Measurements from ENCODE around the gene RDM1.

The RDM1 gene

GRCh38 chr17:35930211-35931065, at the start of gene RDM1:
Gene RDM1, minus strand, starts transcription at chr17:35930773. Its CDS starts 46 bp downstream, at chr17:35930727.
- H3K9me3 ChIP-seq (ENCODE audit: control insufficient read depth, insufficient read depth, low read length): no peaks in the 10 kb centered on the region
- H3K9ac ChIP-seq (ENCODE audit: low read depth, low read length): peak within 1 kb of the TSS; percentile 63; the same call in 1 of the 2 replicates

GRCh38 chr17:35978346-35978745, 47.8 kb upstream of the RDM1 start:
- Histone ChIP-seq H3K9ac (ENCODE audit: low read depth, low read length) (no peak overlapping the region), H3K9me3 (ENCODE audit: control insufficient read depth, insufficient read depth, low read length) (no peaks in the 10 kb centered on the region), H3K36me3 (ENCODE audit: insufficient read depth, low read length) (no peaks in the 10 kb centered on the region), H3K4me1 (ENCODE audit: insufficient read depth, low read length) (no peaks in the 10 kb centered on the region)

More at GRCh38 chr17:35930211-35931065, at the start of gene RDM1:
- H3K36me3 ChIP-seq (ENCODE audit: insufficient read depth, low read length): no peaks in the 10 kb centered on the region
- H3K4me1 ChIP-seq (ENCODE audit: insufficient read depth, low read length): peaks cover 7% of the 10 kb centered on the region

GRCh38 chr17:35977509-35977908, 46.9 kb upstream of the RDM1 start:
- Histone ChIP-seq H3K4me1 (ENCODE audit: insufficient read depth, low read length) (no peaks in the 10 kb centered on the region), H3K9ac (ENCODE audit: low read depth, low read length) (no peak overlapping the region), H3K9me3 (ENCODE audit: control insufficient read depth, insufficient read depth, low read length) (no peaks in the 10 kb centered on the region), H3K36me3 (ENCODE audit: insufficient read depth, low read length) (no peaks in the 10 kb centered on the region)

- Histone ChIP-seq H3K9me3 (ENCODE audit: control insufficient read depth, insufficient read depth, low read length) (no peaks in the 10 kb centered on the region), H3K36me3 (ENCODE audit: insufficient read depth, low read length) (no peaks in the 10 kb centered on the region), H3K4me1 (ENCODE audit: insufficient read depth, low read length) (no peaks in the 10 kb centered on the region), H3K9ac (ENCODE audit: low read depth, low read length) (no peak overlapping the region)
These were observed 43.0 kb upstream of the RDM1 start for GRCh38 chr17:35973333-35974260.

GRCh38 chr17:35972945-35973332, 42.4 kb upstream of the RDM1 start:
- Histone ChIP-seq H3K9ac (ENCODE audit: low read depth, low read length) (no peak overlapping the region), H3K4me1 (ENCODE audit: insufficient read depth, low read length) (no peaks in the 10 kb centered on the region), H3K9me3 (ENCODE audit: control insufficient read depth, insufficient read depth, low read length) (no peaks in the 10 kb centered on the region), H3K36me3 (ENCODE audit: insufficient read depth, low read length) (no peaks in the 10 kb centered on the region)

GRCh38 chr17:35972535-35972934, 42.0 kb upstream of the RDM1 start:
- Histone ChIP-seq H3K36me3 (ENCODE audit: insufficient read depth, low read length) (no peaks in the 10 kb centered on the region), H3K4me1 (ENCODE audit: insufficient read depth, low read length) (no peaks in the 10 kb centered on the region), H3K9me3 (ENCODE audit: control insufficient read depth, insufficient read depth, low read length) (no peaks in the 10 kb centered on the region), H3K9ac (ENCODE audit: low read depth, low read length) (no peak overlapping the region)

- Histone ChIP-seq H3K9ac (ENCODE audit: low read depth, low read length) (no peak overlapping the region), H3K36me3 (ENCODE audit: insufficient read depth, low read length) (no peaks in the 10 kb centered on the region), H3K9me3 (ENCODE audit: control insufficient read depth, insufficient read depth, low read length) (no peaks in the 10 kb centered on the region), H3K4me1 (ENCODE audit: insufficient read depth, low read length) (no peaks in the 10 kb centered on the region)
These were observed 41.5 kb upstream of the RDM1 start for GRCh38 chr17:35972066-35972465.

- H3K9me3 ChIP-seq (ENCODE audit: control insufficient read depth, insufficient read depth, low read length): no peaks in the 10 kb centered on the region
- no peak overlapping the region for H3K9ac ChIP-seq (ENCODE audit: low read depth, low read length)
- H3K36me3 ChIP-seq (ENCODE audit: insufficient read depth, low read length): no peaks in the 10 kb centered on the region
- no peaks in the 10 kb centered on the region for H3K4me1 ChIP-seq (ENCODE audit: insufficient read depth, low read length)
These were observed 39.2 kb upstream of the RDM1 start for GRCh38 chr17:35969558-35970380.

GRCh38 chr17:35968520-35969054, 38.0 kb upstream of the RDM1 start:
- H3K9ac ChIP-seq (ENCODE audit: low read depth, low read length): no peak overlapping the region
- H3K36me3 ChIP-seq (ENCODE audit: insufficient read depth, low read length): no peaks in the 10 kb centered on the region
- H3K9me3 ChIP-seq (ENCODE audit: control insufficient read depth, insufficient read depth, low read length): no peaks in the 10 kb centered on the region
- H3K4me1 ChIP-seq (ENCODE audit: insufficient read depth, low read length): no peaks in the 10 kb centered on the region

- Histone ChIP-seq H3K4me1 (ENCODE audit: insufficient read depth, low read length) (no peaks in the 10 kb centered on the region), H3K9me3 (ENCODE audit: control insufficient read depth, insufficient read depth, low read length) (no peaks in the 10 kb centered on the region), H3K9ac (ENCODE audit: low read depth, low read length) (no peak overlapping the region), H3K36me3 (ENCODE audit: insufficient read depth, low read length) (no peaks in the 10 kb centered on the region)
These were observed 34.7 kb upstream of the RDM1 start for GRCh38 chr17:35965272-35965671.

- Histone ChIP-seq H3K4me1 (ENCODE audit: insufficient read depth, low read length) (no peaks in the 10 kb centered on the region), H3K36me3 (ENCODE audit: insufficient read depth, low read length) (no peaks in the 10 kb centered on the region), H3K9me3 (ENCODE audit: control insufficient read depth, insufficient read depth, low read length) (no peaks in the 10 kb centered on the region), H3K9ac (ENCODE audit: low read depth, low read length) (no peak overlapping the region)
These were observed 33.1 kb upstream of the RDM1 start for GRCh38 chr17:35963663-35964062.

GRCh38 chr17:35953720-35954119, 23.1 kb upstream of the RDM1 start:
- Histone ChIP-seq H3K9ac (ENCODE audit: low read depth, low read length) (no peak overlapping the region), H3K9me3 (ENCODE audit: control insufficient read depth, insufficient read depth, low read length) (no peaks in the 10 kb centered on the region), H3K4me1 (ENCODE audit: insufficient read depth, low read length) (no peaks in the 10 kb centered on the region; the same call in 1 of the 2 replicates), H3K36me3 (ENCODE audit: insufficient read depth, low read length) (no peaks in the 10 kb centered on the region)

- Histone ChIP-seq H3K4me1 (ENCODE audit: insufficient read depth, low read length) (no peaks in the 10 kb centered on the region; the same call in 1 of the 2 replicates), H3K36me3 (ENCODE audit: insufficient read depth, low read length) (no peaks in the 10 kb centered on the region), H3K9me3 (ENCODE audit: control insufficient read depth, insufficient read depth, low read length) (no peaks in the 10 kb centered on the region), H3K9ac (ENCODE audit: low read depth, low read length) (no peak overlapping the region)
These were observed 18.8 kb upstream of the RDM1 start for GRCh38 chr17:35949401-35949800.

- Histone ChIP-seq H3K9me3 (ENCODE audit: control insufficient read depth, insufficient read depth, low read length) (no peaks in the 10 kb centered on the region), H3K4me1 (ENCODE audit: insufficient read depth, low read length) (no peaks in the 10 kb centered on the region), H3K36me3 (ENCODE audit: insufficient read depth, low read length) (no peaks in the 10 kb centered on the region), H3K9ac (ENCODE audit: low read depth, low read length) (no peak overlapping the region)
These were observed 17.5 kb upstream of the RDM1 start for GRCh38 chr17:35948092-35948491.
